ENCODE results near the gene SLC47A2.

DNA sequence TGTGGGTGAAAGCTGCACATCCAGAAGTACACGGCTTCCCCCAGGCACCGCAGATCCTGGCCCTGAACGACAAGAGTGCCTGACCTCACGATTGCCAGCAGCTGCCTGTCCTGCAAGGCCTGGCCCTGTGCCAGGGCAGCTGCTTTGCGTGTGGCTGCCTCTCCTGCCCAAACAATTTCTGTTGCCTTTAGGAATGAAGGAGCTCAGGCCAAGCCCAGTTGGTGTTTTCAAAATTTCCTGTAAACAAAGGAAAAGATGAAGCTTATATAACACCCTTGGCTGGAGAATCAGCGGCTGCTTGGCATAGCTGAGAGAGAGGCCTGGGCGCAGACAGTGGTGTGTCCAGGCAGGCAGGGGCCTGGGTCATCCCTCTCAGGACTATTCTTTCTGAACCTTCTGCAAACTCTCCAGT lies 11.7 kb upstream of the SLC47A2 start:
- TF ChIP-seq, protein P1, sequence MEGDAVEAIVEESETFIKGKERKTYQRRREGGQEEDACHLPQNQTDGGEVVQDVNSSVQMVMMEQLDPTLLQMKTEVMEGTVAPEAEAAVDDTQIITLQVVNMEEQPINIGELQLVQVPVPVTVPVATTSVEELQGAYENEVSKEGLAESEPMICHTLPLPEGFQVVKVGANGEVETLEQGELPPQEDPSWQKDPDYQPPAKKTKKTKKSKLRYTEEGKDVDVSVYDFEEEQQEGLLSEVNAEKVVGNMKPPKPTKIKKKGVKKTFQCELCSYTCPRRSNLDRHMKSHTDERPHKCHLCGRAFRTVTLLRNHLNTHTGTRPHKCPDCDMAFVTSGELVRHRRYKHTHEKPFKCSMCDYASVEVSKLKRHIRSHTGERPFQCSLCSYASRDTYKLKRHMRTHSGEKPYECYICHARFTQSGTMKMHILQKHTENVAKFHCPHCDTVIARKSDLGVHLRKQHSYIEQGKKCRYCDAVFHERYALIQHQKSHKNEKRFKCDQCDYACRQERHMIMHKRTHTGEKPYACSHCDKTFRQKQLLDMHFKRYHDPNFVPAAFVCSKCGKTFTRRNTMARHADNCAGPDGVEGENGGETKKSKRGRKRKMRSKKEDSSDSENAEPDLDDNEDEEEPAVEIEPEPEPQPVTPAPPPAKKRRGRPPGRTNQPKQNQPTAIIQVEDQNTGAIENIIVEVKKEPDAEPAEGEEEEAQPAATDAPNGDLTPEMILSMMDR (IDR thresholded peaks at IDR 0.05) = no peak
- TF ChIP-seq POLR2AphosphoS5 (IDR thresholded peaks at IDR 0.05) (peak; percentile 71 to 81 (median 75)), POLR2A (IDR thresholded peaks at IDR 0.05) (no peak)
